GM06990 (cell line): ENCODE measurements around the gene UBLCP1.
A peak's percentile ranks its signal among the peaks of the same experiment; 100 is the strongest.

Source experiments
- DNase-seq: peaks from one replicate; pipeline ENCODE4 v3.0.0-alpha.2; 2011; ENCODE audit not compliant: insufficient read length; ENCODE audit errors: extremely low read depth
- H3K27me3 ChIP-seq: replicated peaks from 2 replicates; pipeline ENCODE4 v1.6.0; 2011; ENCODE audit warnings: low read length; ENCODE audit not compliant: control insufficient read depth, insufficient read depth
- H3K36me3 ChIP-seq: 2 replicates; pipeline ENCODE4 v1.5.1; 2011; ENCODE audit warnings: low read length; ENCODE audit not compliant: control insufficient read depth, insufficient read depth
- H3K4me3 ChIP-seq: replicated peaks from 2 replicates; pipeline ENCODE4 v1.5.1; 2011; ENCODE audit warnings: low read depth, mild to moderate bottlenecking, control low read depth, low read length
- CTCF ChIP-seq: IDR thresholded peaks from 2 replicates; pipeline ENCODE4 v1.5.1; 2011; ENCODE audit warnings: low read length, control low read depth, mild to moderate bottlenecking, inconsistent platforms; ENCODE audit not compliant: insufficient read depth, poor library complexity, severe bottlenecking

UBLCP1 gene

DNA sequence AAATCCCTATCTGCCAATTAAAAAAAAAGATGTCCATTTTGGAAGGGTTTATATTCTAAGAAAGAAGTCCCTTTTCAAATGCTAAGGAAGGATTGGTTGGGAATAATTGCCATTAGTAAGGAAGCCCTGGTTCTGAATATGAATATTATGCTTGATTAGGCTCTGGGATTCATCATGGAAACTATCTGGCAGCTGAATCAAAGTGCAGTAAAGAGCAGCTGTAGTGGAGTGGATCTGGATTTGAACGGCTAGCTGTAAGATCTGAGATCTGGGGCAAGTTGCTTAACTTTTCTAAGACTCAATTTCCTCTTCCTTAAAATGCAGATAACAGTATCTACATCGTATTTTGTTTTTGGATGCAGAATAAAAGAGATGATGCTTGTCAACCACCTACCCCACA is 56.7 kb downstream of the UBLCP1 start:
- TF ChIP-seq CTCF = no peak
- no peaks in the 10 kb centered on the region for H3K27me3 ChIP-seq
- no peak overlapping the region for H3K4me3 ChIP-seq
- no peaks in the 10 kb centered on the region for H3K36me3 ChIP-seq
- DNase-seq = no peak

DNA sequence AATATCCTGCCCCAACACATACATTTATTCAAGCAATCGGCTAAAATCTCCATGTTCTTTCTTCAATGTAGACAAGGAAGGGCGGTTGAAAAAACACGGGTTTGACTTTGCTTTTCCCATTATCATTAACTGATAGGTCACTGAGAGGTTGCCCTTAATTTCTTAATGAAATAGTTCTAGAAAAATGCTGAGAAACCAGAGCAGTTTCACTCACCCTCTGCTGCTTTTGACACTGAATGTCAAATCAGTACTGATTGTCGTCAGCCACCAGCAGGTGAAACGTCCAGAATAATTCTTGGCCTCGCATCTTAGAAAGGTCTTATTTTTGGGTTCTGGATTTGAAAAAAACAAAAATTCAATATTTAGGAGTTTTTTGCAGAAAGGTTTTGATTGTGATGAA is 59.1 kb downstream of the UBLCP1 start:
- Histone ChIP-seq H3K4me3 (no peak overlapping the region), H3K27me3 (no peaks in the 10 kb centered on the region), H3K36me3 (no peaks in the 10 kb centered on the region)
- no peak for TF ChIP-seq CTCF
- no peak for DNase-seq

GRCh38 chr5:159324102-159324755 is 61.1 kb downstream of the UBLCP1 start:
- Histone ChIP-seq H3K36me3 (no peaks in the 10 kb centered on the region), H3K27me3 (no peaks in the 10 kb centered on the region), H3K4me3 (no peak overlapping the region)
- no peak for TF ChIP-seq CTCF
- no peak for DNase-seq

DNA sequence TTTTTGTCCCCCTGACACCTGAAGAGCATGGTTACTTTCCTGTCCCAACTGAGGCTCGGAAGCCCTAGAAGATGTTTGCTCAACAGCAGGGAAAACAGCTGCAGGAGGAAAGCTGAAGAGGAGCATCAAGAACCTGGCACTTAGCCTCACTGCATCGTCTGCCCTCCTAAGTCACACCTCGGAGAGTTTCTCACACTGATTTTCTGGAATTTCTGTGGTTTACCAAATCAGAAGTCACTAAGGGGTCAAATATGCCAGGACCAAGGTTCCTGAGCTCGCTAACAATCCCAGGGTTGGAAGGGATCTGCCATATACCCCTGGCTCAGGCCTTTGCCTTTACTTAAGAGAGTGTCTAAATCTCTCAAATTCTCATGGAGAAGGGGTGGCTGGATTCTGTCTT is 61.9 kb downstream of the UBLCP1 start:
- H3K27me3 ChIP-seq = no peaks in the 10 kb centered on the region
- TF ChIP-seq CTCF = no peak
- H3K4me3 ChIP-seq = no peak overlapping the region
- no peak for DNase-seq
- H3K36me3 ChIP-seq = no peaks in the 10 kb centered on the region

DNA sequence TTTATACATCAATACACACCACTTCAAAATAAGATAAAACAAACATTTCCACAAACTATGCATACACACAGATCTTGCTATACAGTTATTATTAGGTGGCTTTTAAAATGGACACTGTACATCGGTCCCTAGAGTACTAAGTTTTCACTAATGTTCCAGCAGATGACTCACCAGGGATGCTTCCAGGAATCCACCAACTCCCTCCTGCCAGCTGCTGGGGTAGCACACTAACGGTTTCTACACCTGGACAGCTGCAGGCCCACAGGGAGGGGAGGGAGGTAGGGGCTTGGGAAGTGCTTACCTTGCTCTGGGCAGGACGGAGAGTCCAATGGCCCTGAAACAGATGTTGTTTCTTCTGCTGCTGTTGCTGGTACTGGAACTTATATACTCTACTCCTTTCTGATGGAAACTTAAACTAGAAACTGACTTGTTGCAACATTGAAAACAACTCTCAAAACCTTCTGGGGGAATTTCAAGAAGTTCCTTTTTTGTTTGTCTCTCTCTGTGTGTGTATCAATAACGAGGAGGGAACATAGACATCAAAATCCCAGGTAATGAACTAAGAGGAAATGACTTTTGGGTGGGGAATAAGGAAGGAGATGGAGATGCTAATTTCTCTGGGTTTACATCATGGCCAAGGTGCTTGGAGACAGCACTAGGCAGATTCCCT is 67.2 kb downstream of the UBLCP1 start, which contains the start of gene IL12B:
IL12B (minus strand) TSS at position 357 of the 670 bp plus-strand sequence. CDS start 3,705 bp downstream, outside the sequence.
- no peak for DNase-seq
- peak within 1 kb of the TSS; percentile 57 for H3K4me3 ChIP-seq
- H3K27me3 ChIP-seq = no peaks in the 10 kb centered on the region; the same call in 1 of the 2 replicates
- TF ChIP-seq CTCF = no peak
- H3K36me3 ChIP-seq = no peaks in the 10 kb centered on the region
